DND-41 (cell line): ENCODE measurements around the gene NFATC3.

Experiments
- ATAC-seq: fragments of 200-7000 bp; cut with Tn5 transposase; 3 replicates; pipeline ENCODE4 v1.9.1; 2021; ENCODE audit warnings: low read depth; ENCODE audit not compliant: insufficient read depth
- DNase-seq: peaks from one replicate; pipeline ENCODE4 v3.0.0-alpha.2; 2020
- H2AFZ ChIP-seq: 2 replicates; pipeline ENCODE4 v1.6.0; 2012; ENCODE audit warnings: low read depth, low read length
- H3K27ac ChIP-seq: 2 replicates; pipeline ENCODE4 v1.5.1; 2012; ENCODE audit warnings: low read length, inconsistent platforms
- H3K27me3 ChIP-seq: fragments of 200-600 bp; sonication (generic); 2 replicates; pipeline ENCODE4 v1.6.0; 2012; ENCODE audit warnings: low read length, mild to moderate bottlenecking, inconsistent platforms; ENCODE audit not compliant: insufficient read depth, poor library complexity
- H3K36me3 ChIP-seq: 2 replicates; pipeline ENCODE4 v1.5.1; 2012; ENCODE audit warnings: low read length, inconsistent platforms; ENCODE audit not compliant: insufficient read depth
- H3K4me1 ChIP-seq: 2 replicates; pipeline ENCODE4 v1.5.1; 2012; ENCODE audit warnings: mild to moderate bottlenecking, low read length; ENCODE audit not compliant: insufficient read depth
- H3K4me2 ChIP-seq: 2 replicates; pipeline ENCODE4 v1.6.0; 2012; ENCODE audit warnings: mild to moderate bottlenecking, moderate library complexity, low read length, inconsistent platforms; ENCODE audit not compliant: insufficient read depth
- H3K4me3 ChIP-seq, 2 experiments: fragments of 200-600 bp in 1 of 2; shearing (Covaris generic) in 1 of 2; 2 replicates each; pipeline ENCODE4 v1.5.1; 2012 to 2016; ENCODE audit warnings: inconsistent platforms in 2 of 2, low read length in 2 of 2, mild to moderate bottlenecking in 2 of 2, low read depth in 1 of 2, moderate library complexity in 1 of 2
- H3K79me2 ChIP-seq: 2 replicates; pipeline ENCODE4 v1.6.0; 2012; ENCODE audit warnings: low read length, inconsistent platforms; ENCODE audit not compliant: insufficient read depth
- H3K9ac ChIP-seq: 2 replicates; pipeline ENCODE4 v1.6.0; 2012; ENCODE audit warnings: low read depth, mild to moderate bottlenecking, inconsistent platforms, low read length, moderate library complexity
- H3K9me3 ChIP-seq: 2 replicates; pipeline ENCODE4 v1.5.1; 2012; ENCODE audit warnings: low read length, moderate library complexity, mild to moderate bottlenecking, inconsistent platforms; ENCODE audit not compliant: insufficient read depth, severe bottlenecking
- H4K20me1 ChIP-seq: 2 replicates; pipeline ENCODE4 v1.6.0; 2012; ENCODE audit warnings: low read length; ENCODE audit not compliant: insufficient read depth
- CTCF ChIP-seq: IDR thresholded peaks from 2 replicates; pipeline ENCODE4 v1.5.1; 2012; ENCODE audit warnings: borderline replicate concordance, low read length, moderate library complexity, mild to moderate bottlenecking; ENCODE audit not compliant: poor library complexity, severe bottlenecking; ENCODE audit errors: extremely low read depth
- EZH2 ChIP-seq: IDR thresholded peaks from 3 replicates; pipeline ENCODE4 v1.6.1; 2012; ENCODE audit warnings: borderline replicate concordance, low read depth, mild to moderate bottlenecking, moderate library complexity, low read length, inconsistent platforms; ENCODE audit not compliant: severe bottlenecking

The NFATC3 gene

DNA sequence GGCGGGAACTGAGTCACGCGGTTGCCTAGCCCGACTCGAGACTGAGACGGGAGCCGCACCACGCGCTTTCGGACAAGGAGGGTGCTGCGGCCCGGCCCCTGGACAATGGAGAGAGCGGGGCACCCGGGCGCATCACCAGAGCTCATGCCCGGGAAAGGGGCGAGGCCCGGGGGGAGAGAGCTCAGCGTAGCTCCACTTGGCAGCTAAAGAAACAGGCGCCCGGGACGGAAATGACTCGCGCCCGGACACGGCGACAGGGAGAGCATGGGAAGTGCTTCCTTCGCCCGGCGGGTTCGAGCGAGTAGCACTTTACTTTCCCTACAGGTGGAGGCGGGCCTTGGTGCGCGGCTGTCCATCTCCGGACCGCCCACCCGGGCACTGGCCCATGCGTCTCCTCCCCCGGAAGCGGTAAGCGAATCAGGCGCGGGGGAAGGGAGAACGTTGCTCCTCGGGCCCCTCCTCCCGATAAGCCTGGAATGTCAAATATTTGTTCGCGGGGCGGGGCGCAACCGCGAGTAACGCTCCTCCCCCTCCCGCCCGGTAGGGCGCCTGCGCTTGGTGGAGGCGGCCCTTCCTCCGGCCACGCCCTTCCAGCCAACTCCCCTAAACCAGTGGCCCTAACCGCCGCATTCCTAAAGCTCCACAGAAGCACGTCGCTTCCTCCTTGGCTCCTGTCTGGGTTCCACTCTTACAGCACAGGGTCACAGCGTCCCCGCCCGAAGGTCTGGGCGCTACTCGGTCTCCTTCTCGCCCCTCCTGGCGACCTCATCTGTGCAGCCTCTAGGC, 152.3 kb downstream of the NFATC3 start:
- no peak for ATAC-seq
- Histone ChIP-seq H3K4me2 (no peak overlapping the region), H3K9me3 (no peaks in the 10 kb centered on the region), H3K36me3 (no peaks in the 10 kb centered on the region; the same call in 1 of the 2 replicates), H3K27me3 (no peaks in the 10 kb centered on the region), H3K9ac (no peak overlapping the region), H3K27ac (no peak overlapping the region), H4K20me1 (no peaks in the 10 kb centered on the region), H2AFZ (no peak overlapping the region), H3K4me1 (0 out of 2 replicates have a peak, but pooled peaks cover 3% of the 10 kb centered on the region), H3K79me2 (no peaks in the 10 kb centered on the region), H3K4me3 (no peak overlapping the region)
- DNase-seq: no peak
- TF ChIP-seq EZH2 (no peak), CTCF (no peak)

- Histone ChIP-seq H3K36me3 (no peaks in the 10 kb centered on the region; the same call in 1 of the 2 replicates), H3K4me1 (0 out of 2 replicates have a peak, but pooled peaks cover 3% of the 10 kb centered on the region), H3K27ac (no peak overlapping the region), H3K4me3 (no peak overlapping the region), H3K4me2 (no peak overlapping the region), H3K27me3 (no peaks in the 10 kb centered on the region), H2AFZ (no peak overlapping the region), H3K9me3 (no peaks in the 10 kb centered on the region), H3K9ac (no peak overlapping the region), H4K20me1 (no peaks in the 10 kb centered on the region), H3K79me2 (no peaks in the 10 kb centered on the region)
- no peak for DNase-seq
- no peak for ATAC-seq
- TF ChIP-seq EZH2 (no peak), CTCF (no peak)
Observed at GRCh38 chr16:68238029-68238345, 152.8 kb downstream of the NFATC3 start.

DNA sequence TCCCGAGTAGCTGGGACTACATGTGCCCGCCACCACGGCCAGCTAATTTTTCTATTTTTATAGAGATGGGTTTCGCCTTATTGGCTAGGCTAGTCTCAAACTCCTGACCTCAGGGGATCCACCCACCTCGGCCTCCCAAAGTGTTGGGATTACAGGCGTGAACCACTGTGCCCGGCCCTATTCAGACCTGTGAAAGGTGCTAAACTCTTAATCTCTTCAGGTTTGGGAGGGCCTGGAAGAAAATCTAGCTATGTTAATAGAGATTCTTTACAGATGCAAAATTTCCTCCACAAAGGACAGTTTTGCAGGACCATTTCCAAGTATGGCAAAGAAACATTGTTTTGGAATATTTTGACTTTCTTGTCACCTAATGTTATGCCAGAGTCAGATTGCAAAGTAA, 156.9 kb downstream of the NFATC3 start:
- ATAC-seq (no peak), DNase-seq (no peak)
- Histone ChIP-seq H3K79me2 (peaks cover 18% of the 10 kb centered on the region), H3K27me3 (no peaks in the 10 kb centered on the region), H3K9ac (no peak overlapping the region), H3K27ac (no peak overlapping the region), H3K4me3 (no peak overlapping the region), H3K36me3 (no peaks in the 10 kb centered on the region; the same call in 1 of the 2 replicates), H2AFZ (no peak overlapping the region), H3K4me2 (no peak overlapping the region), H3K4me1 (peaks cover 28% of the 10 kb centered on the region), H4K20me1 (peaks cover 7% of the 10 kb centered on the region; the same call in 1 of the 2 replicates), H3K9me3 (no peaks in the 10 kb centered on the region)
- no peak for TF ChIP-seq EZH2
- no peak for TF ChIP-seq CTCF
